Neural cell (in vitro differentiated cells): Measurements from ENCODE around the gene MXD3. TPM values are rescaled to one million over a fixed set of nuclear protein-coding genes. Genes with fewer than 3 reads are reported as not detected.

ENCODE experiments used
- polyA plus RNA-seq: library from polyadenylated mRNA; depleted of rRNA; stranded (reverse); fragments of >200 nt; gene quantifications from 2 replicates; pipeline ENCODE4 v1.2.3, GENCODE V29; 2014

Gene MXD3
- polyA plus RNA-seq, 1 donor from 2014 or later: 9.3 TPM

Other genes with a start within 250 kb of the MXD3 start
- 10.3 and 14.8 TPM in 2 replicates for gene FGFR4, start 225.0 kb downstream of the MXD3 start, polyA plus RNA-seq
- gene NSD1, start 178.1 kb downstream of the MXD3 start, polyA plus RNA-seq: 12.8 and 15.0 TPM in 2 replicates
- 79.0 and 96.8 TPM in 2 replicates for gene RAB24, start 8.2 kb downstream of the MXD3 start, polyA plus RNA-seq
- 133 and 163 TPM in 2 replicates for gene PRELID1, start 8.1 kb downstream of the MXD3 start, polyA plus RNA-seq
- gene LMAN2, start 39.8 kb upstream of the MXD3 start, polyA plus RNA-seq: 155 and 156 TPM in 2 replicates
- gene RGS14, start 46.0 kb upstream of the MXD3 start, polyA plus RNA-seq: 23.4 and 32.3 TPM in 2 replicates
- not detected in 2 replicates for gene SLC34A1, start 72.5 kb upstream of the MXD3 start, polyA plus RNA-seq
- gene PFN3, start 88.8 kb upstream of the MXD3 start, polyA plus RNA-seq: not detected in 2 replicates
- 1.4 and 7.8 TPM in 2 replicates for gene F12, start 97.7 kb upstream of the MXD3 start, polyA plus RNA-seq
- 22.6 and 26.5 TPM in 2 replicates for gene GRK6, start 114.8 kb upstream of the MXD3 start, polyA plus RNA-seq
- 44.1 and 46.6 TPM in 2 replicates for gene PRR7, start 134.9 kb upstream of the MXD3 start, polyA plus RNA-seq
- gene DBN1, start 161.7 kb upstream of the MXD3 start, polyA plus RNA-seq: 319 and 353 TPM in 2 replicates
- gene PDLIM7, start 185.7 kb upstream of the MXD3 start, polyA plus RNA-seq: 21.0 and 45.4 TPM in 2 replicates
- 5.1 and 5.5 TPM in 2 replicates for gene DOK3, start 197.9 kb upstream of the MXD3 start, polyA plus RNA-seq
- gene DDX41, start 205.1 kb upstream of the MXD3 start, polyA plus RNA-seq: 113 and 212 TPM in 2 replicates
- 79.2 and 97.3 TPM in 2 replicates for gene FAM193B, start 242.7 kb upstream of the MXD3 start, polyA plus RNA-seq